Stimulated activated naive CD4-positive, alpha-beta T cell (primary cell): Measurements from ENCODE around the gene TRPC4.
"Not testable (repeated sequence)": the region's sequence is repeated elsewhere in the genome, so short reads cannot be mapped to it uniquely, and the experiment has no call there.

Experiments used
- DNase-seq, 6 experiments: peaks; one replicate each; lab custom pipeline; 2025; lab: John Stamatoyannopoulos, UW

The TRPC4 gene

DNA sequence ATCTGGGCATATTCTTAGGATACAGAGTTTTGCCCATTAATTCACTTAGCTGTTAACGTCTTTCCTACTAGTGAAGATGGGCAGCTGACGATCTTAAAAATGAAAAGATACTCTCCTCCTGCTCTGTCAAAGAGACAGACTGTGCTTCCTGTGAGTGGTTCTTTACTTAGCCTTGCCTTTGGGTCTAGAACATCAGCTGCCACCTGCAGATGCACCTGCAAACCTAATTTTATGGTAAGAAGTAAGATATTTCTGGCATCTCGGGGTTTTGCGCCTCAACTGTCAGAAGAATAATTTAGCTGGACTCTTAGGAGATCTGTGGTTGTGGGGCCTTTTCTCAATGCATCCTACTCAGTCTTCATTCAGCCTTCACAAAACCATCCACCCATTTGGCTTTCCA lies 36.2 kb downstream of the TRPC4 start:
- DNase-seq = no peak

DNA sequence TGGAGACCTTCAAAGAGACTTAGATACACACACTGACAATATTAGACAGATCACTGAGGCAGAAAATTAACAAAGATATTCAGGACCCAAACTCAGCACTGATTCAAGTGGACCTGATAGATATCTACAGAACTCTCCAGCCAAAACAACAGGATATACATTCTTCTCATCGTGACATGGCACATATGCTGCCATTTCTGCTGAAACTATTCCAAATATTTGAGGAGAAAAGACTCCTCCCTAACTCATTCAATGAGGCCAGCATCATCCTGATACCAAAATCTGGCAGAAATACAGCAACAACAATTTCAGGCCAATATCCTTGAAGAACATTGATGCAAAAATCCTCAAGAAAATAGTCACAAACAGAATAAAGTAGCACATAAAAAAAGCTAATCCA lies 53.3 kb downstream of the TRPC4 start:
- DNase-seq = no peak

DNA sequence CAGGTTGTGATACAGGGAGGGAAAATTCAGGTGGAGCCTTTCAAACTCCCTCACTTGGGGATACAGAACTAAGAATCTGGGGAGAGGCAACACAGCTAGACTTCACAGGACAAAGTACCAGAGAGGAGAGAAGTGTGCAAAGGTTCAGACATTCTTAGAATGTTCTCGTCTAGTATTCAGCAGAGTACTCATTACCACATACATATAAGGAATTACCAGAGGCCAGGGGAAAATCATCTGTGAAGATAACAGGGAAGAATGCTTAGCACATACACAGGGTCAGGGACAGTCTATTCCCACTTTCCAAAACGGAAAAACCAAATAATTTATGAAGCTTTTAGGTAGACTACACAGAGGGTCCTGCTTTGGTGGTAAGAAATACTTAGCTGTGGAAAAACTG lies 58.1 kb downstream of the TRPC4 start:
- DNase-seq = no peak

DNA sequence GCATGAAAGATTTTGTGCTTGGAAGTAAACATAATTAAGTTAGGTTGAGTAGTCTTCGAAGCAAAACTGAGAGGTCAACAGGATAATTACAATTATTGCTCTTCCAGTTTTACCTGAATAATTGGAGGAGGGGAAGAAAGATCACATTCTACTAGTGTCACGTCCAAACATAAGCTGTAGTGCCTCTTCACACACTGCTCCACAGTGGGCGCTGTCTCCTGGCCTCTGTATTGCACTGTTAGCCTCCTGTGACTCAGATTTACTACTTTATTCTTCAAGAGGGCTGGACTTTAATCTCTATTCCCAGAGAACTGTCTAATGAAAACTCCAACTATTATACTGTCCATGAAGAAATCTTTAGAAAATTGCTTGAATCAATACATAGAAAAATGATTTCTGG lies 62.9 kb downstream of the TRPC4 start:
- no peak for DNase-seq

DNA sequence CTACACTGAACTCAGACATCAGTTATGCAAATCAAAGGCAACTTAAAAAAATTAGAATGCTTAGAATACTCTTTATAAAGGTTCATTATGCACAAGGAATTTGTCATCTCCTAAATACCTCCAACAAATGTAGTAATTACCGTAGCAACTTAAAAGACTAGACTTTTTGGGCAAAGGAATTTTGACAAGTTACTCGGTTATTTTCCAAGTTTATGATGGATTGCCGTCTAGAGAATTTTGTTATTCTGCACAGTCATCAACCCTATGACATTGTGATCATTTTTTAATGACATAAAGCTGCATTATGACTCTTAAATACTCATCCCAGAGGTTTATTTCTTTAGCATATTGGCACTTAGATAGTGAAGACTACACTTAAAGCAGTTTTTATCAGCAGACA lies 71.9 kb downstream of the TRPC4 start:
- DNase-seq = no peak

DNA sequence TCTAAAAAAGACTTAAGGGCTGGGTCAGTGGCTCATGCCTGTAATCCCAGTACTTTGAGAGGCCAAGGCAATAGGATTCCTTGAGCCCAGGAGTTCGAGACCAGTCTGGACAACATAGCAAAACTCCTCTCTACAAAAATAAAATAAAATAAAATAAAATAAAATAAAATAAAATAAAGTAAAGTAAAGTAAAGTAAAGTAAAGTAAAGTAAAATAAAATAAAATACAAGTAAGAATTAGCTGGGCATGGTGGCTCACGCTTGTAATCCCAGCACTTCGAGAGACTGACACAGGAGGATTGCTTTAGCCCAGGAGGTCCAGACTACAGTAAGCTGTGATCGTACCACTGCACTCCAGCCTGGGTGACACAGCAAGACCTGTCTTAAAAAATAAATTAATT lies 72.8 kb downstream of the TRPC4 start:
- DNase-seq = not testable (repeated sequence)

DNA sequence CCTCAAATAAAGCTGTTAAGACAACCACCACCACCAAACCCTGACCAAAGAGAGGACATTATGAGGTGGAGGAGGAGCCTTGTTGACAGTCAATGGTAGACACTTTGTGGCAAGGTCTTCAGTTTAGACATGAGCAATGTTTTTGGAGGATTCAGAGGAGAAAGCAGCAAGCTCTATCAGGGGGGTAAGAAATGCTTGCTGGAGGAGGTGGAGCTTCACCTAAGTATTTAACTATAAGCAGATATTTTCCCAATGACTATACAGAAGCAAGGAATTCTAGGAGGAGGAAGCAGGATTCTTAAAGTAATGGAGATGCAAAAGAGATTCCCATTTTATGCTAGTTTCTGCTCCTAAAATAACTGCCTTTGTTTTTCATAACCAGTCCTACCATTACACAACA lies 74.2 kb downstream of the TRPC4 start:
- DNase-seq = no peak

DNA sequence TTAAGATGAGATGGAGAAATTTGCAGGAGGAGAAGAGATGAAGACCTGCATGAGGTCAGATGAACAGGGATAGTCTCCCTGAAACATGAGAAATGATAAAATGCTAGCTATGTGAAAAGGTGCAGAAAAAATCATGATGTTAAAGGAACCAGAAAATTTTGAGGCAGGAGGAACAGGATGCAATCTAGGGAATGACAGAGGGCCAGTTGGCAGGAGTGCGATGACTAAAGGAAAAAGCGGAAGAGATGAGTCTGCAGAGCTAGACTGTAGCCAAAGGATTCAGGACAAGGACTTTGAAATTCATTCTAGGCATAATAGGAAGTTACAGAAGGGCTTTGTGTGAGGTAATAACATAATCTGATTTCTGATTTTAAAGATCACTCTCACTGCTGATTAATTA lies 77.9 kb downstream of the TRPC4 start:
- no peak for DNase-seq

DNA sequence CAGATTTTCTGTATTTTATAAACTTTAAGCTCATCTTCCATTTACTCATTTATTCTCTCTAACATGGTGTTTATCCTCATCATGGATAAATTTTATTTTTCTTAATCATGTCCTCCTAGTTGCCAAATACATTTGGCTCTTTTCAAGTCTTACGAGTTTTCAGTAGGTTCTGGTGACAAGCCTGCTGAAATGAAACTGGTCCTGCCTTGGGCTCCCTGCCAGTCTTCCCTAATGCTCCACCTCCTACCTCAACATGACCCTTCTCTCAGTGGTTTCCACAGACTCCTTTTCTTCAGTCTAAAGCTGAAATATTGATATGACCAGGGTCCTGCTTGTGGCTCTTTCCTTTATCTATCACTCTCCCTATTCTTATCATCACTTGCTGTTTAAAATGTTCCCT lies 81.2 kb downstream of the TRPC4 start:
- DNase-seq = no peak

DNA sequence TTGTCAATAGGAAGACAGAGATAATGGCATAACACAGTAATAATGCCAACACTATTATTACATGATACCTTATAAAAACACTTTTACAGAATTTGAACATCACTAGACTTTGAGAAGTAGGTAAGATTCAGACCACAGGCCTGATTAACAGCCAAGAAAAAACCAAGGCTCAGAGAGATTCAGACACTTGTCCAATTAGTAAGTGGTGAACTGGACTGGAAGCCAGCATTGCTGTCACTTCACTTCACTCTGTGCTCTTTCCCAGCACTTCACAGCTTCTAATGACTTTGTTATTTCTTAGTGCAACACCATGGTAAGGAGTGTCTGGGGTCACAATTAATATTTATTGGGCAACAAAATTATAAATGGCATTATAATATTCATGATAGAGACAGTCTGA lies 91.9 kb downstream of the TRPC4 start:
- no peak for DNase-seq

DNA sequence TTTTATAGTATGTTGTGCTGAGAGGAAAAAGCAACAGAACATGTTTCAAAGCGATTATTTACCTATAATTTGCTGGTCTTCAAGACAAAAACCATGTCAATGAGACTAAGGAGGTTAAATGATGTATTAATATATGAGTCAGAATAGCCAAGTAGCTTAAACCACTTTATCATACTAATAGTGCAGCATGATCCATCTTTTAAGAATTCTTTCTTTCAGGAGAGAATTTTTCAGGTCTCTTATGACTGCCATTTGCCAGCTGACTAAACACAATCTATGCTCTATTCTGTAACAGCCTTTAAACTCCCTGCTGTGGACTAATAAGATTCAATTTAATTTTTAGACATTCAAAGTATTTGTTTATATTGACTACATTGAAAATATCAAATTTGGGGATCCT lies 93.7 kb downstream of the TRPC4 start:
- DNase-seq = no peak

DNA sequence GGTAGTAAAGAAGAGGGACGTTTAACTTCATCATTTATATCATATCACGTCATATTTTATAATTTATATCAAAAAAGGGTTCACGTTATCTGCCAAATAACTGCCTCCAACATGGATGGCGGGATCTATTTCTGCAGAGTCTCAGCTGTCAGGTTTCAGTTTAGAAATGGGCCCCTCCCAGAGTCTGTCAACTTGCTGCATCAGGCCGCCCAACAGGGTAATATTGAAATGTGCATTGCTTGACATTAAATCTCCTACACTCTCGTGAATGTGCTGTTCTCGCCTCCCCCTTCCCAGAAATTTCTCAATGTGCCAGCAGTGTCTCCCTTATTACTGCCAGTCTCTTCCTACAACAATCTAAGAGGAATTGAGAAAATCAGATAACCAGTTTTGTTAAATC lies 96.9 kb downstream of the TRPC4 start:
- no peak for DNase-seq

DNA sequence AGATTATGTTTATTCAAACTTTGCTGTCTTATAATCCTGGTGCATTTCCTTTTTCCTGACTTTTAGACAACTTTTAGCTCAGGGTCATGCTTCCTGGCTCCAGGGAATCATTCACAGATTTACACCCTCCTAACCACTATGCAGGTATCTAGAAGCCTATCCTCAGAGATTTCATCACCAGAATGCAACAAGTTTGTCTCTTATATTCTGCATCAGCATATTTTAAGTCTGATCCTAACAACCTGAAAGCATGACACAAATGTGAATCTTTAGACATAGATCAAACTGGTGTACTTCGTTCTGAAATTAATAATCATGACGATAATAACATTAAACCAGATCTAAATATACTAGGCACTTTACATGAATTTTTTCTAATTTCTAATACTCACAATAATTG lies 100.0 kb downstream of the TRPC4 start:
- DNase-seq = no peak

DNA sequence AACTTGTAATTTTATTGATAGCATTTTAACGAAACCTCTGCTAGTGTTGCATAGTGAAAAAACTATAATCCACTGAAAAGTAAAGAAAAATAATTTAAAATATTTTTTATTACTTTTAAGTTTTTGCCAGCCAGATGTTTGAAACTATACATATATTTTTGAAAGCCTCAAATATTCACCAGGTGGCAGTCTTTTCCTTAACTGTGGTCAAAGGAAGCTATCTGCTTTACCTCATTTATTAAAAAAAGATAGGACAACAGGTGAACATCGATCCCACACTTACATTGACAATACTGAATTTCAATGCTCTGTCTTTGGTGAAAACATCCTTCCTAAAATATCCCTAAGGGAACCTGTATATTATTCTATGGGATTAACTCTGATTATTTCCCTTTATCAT lies 100.5 kb downstream of the TRPC4 start:
- no peak for DNase-seq

DNA sequence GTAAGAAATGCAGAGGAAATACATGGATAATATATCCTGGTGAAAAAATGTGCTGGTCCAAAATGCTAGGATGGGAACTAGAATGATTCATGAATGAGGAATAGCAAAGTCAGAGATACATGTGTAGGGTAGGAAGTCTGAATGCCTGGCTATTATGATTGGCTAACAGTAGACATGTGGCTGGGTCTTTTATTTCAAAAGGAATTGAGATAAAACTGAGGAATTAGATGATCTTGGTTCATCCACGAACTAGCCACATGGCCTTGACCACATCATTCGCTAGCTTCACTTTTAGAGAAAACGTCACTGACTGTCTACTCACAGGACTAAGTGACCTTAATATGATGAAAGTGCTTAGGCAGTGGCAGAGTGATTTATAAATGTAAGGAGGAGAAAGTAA lies 103.1 kb downstream of the TRPC4 start:
- no peak for DNase-seq

DNA sequence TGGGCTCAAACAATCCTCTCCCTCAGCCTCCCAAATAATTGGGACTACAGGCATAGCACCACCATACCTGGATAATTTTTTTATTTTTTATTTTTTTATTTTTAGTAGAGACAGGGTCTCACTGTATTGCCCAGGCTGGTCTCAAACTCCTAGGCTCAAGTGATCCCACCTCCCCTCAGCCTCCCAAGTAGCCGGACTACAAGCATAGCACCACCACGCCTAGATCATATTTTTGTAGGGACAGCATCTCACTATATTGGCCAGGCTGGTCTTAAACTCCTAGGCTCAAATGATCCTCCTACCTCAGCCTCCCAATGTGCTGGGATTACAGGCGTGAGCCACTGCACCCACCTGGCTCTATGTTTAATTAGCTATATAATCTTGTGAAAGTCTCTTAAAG lies 114.2 kb downstream of the TRPC4 start:
- DNase-seq = no peak

DNA sequence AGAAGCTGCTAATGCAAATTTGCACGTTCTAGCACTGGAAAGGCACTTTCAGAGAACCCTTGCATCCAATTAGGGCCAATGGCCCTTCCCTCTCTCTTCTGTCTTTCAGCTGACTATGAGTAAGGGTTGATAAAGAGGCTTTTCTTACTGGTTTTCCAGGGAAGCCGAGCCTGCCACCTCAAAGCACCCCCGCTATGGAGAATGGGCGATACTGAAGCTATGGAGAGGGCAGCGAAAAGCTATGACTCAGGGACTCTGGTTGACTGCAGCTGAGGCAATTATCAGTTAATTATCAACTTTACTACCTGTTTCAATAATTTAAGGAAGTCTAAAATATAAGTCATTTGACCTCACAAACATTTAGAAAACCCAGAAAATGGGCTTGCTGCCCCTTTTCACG lies 115.8 kb downstream of the TRPC4 start:
- DNase-seq = no peak

DNA sequence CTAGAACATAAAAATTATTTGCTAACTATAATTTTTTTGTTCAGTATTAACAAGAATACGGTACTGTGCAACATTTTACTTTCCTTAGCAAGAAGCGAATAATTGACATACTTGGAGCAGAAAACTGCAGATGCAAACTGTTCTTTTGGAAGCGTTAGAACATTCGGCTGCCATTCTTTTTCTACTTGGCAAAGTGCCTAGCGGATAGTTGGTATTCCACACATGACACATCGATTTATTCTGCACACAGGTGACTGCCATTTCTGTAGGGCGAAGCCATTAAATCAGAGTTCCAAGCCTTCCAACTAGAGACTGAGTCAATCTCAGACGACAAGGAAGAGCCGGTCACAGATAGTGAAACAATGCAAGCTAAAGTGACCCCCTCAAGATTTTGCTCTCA lies 117.4 kb downstream of the TRPC4 start:
- no peak for DNase-seq

DNA sequence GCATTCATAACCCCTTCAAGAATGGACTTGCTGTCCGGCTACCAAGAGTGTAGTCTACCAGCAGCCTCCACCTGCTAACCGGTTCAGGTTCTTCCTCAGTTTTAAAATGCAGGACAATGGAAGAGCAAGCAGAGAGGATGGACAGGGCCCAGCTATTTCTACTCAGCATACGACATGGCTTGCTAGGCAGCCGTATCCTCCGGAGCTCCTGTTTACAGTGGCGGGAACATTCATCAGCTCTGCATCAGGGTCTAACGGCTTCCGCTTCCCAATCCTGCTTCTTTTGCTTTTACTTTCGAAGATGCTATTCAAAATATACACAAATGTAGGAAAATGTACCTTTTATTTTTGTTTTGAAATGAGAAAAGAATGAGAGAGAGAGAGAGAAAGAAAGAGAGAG lies 118.5 kb downstream of the TRPC4 start:
- DNase-seq = no peak

DNA sequence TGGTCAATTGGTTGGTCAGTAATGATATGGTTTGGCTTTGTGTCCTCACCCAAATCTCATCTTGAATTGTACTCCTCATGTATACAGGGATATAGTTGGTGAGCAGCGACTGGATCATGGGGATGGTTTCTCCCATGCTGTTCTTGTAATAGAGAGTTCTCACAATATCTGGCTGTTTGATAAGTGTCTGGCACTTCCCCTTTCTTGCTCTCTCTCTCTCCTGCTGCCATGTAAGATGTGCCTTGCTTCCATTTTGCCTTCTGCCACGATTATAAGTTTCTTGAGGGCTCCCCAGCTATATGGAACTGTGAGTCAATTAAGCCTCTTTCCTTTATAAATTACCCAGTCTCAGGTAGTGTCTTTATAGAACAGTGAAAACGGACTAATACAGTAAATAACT lies 120.7 kb downstream of the TRPC4 start:
- DNase-seq = no peak

DNA sequence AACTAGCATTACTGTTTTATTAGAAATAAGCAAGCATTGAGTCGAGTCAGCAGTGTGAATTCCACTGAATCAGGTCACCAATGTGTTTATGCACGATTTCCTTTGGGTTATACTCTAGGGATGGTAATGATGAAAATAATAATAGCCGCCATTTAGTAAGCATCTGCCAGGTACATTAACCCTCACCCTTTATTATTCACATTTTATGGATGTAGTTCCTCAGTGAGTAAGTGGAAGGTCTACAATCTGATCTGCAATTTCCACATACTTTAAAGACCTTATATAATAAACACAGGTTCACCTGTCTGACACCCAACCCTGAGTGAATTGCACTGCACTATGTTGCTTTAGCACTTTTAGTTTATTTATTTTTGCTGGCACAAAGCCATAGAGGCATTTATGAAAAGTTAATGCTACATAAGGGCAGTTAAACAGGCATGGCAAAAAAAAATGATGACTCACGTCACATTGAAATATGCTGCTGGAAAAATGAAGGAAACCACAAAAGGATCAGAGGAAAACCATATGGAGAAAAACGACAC lies 122.4 kb downstream of the TRPC4 start:
- DNase-seq = no peak

DNA sequence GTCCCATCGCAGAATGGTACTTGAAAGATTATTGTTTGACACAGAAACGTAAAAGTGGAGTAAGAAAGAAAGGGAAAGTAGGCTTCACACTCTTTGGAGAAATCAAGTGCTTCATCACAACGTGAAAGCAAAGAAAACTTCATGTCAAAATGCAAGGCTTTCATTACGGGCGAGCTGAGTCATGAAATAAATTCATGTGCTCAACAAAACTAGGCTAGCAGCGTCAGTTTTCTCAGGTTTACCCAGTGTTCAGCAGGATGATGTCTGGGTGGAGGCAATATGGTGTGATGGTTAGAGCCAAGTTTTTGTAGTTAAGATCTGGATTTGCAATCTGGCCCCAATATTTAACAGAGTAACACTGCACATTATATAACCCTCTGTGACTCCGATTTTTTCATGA lies 128.0 kb downstream of the TRPC4 start:
- no peak for DNase-seq

DNA sequence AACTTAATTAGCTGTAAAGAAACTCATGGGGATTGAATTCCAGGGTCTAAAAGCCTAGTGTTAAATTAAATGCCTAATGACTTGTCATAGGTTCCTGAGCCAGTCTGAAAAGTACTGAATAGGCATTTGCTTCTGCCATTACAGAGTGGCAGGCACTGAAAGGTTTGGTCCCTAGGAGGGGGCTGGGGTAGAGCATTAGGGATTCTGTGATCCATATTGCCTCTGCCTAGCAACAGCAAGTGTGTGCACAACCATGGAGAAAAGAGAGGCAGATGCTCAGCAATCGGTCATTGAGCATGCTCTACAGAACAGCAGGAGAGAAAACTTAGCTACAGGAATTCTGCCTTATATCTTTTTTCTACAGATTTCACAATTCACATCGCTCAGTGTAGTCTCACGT lies 133.5 kb downstream of the TRPC4 start:
- DNase-seq = no peak

DNA sequence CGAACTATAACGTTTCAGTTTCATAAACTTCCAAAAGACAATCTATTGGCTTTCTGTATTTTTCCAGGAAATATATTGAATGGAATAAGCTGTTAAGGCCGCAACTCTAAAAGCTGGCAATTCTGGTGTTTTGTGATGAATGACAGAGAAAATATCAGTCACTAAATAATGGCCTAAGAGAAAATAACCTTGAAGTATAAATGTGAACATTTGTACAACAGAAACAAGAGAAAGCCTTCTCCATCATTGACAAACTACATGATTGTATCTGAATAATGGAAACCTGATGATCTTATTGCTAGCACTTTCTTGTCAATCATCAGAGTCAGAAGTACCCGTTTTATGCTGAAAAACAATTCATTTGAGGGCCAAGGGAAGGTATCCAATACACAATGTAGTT lies 134.3 kb downstream of the TRPC4 start:
- DNase-seq = no peak

DNA sequence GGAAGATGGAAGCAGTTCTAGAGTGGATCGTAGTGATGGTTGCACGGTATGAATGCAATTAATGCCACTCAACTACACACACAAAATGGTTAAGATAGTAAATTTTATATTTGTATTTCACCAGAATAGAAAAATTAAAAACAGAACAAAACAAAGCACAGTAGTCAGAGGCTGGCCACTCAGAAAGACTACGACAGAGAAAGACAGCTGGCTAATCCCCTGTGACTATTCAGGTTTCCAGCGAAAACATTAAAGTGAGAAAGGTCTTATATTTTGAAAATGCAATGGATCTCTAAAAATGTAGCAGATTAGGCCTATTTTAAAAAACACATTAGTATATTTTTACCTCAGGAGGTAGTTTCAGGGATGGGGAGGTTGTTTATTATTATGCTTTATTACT lies 139.7 kb downstream of the TRPC4 start:
- no peak for DNase-seq
